SW 1271 (cell line): Measurements from ENCODE around the gene RIMBP2.

Source experiments
- DNase-seq, 2 experiments: peaks; one replicate each; lab custom pipeline; 2025; lab: John Stamatoyannopoulos, UW

RIMBP2 gene

GRCh38 chr12:130540376-130540775 lies 175.7 kb downstream of the RIMBP2 start:
- DNase-seq = no peak

- no peak for DNase-seq
Measured at GRCh38 chr12:130538343-130539095, 177.6 kb downstream of the RIMBP2 start.

- DNase-seq = no peak
Measured at GRCh38 chr12:130537655-130538054, 178.4 kb downstream of the RIMBP2 start.

- no peak for DNase-seq
Measured at GRCh38 chr12:130537051-130537450, 179.0 kb downstream of the RIMBP2 start.

- no peak for DNase-seq
Measured at GRCh38 chr12:130530429-130530828, 185.7 kb downstream of the RIMBP2 start.

GRCh38 chr12:130529781-130530180 lies 186.3 kb downstream of the RIMBP2 start:
- DNase-seq = no peak

- no peak for DNase-seq
Measured at GRCh38 chr12:130527239-130527638, 188.9 kb downstream of the RIMBP2 start.

- DNase-seq = no peak
Measured at GRCh38 chr12:130526813-130527212, 189.3 kb downstream of the RIMBP2 start.

- DNase-seq = no peak
Measured at GRCh38 chr12:130525384-130526172, 190.5 kb downstream of the RIMBP2 start.

- DNase-seq = no peak
Measured at GRCh38 chr12:130524759-130525158, 191.3 kb downstream of the RIMBP2 start.

- no peak for DNase-seq
Measured at GRCh38 chr12:130523863-130524614, 192.1 kb downstream of the RIMBP2 start.

- no peak for DNase-seq
Measured at GRCh38 chr12:130523208-130523607, 192.9 kb downstream of the RIMBP2 start.

GRCh38 chr12:130522244-130522834 lies 193.8 kb downstream of the RIMBP2 start:
- DNase-seq = no peak

- DNase-seq = no peak
Measured at GRCh38 chr12:130521375-130522124, 194.5 kb downstream of the RIMBP2 start.

- DNase-seq = no peak
Measured at GRCh38 chr12:130520784-130521183, 195.3 kb downstream of the RIMBP2 start.

- no peak for DNase-seq
Measured at GRCh38 chr12:130517588-130517987, 198.5 kb downstream of the RIMBP2 start.

GRCh38 chr12:130514149-130514551 lies 201.9 kb downstream of the RIMBP2 start:
- DNase-seq = no peak

- DNase-seq = no peak
Measured at GRCh38 chr12:130513556-130513955, 202.5 kb downstream of the RIMBP2 start.

GRCh38 chr12:130511285-130511684 lies 204.8 kb downstream of the RIMBP2 start:
- no peak for DNase-seq

- DNase-seq = no peak
Measured at GRCh38 chr12:130509454-130509853, 206.6 kb downstream of the RIMBP2 start.

GRCh38 chr12:130508847-130509246 lies 207.3 kb downstream of the RIMBP2 start:
- DNase-seq = no peak
